Activated gamma-delta T cell treated with Interleukin-2 at 50 U/mL for 16 hours (primary cell): ENCODE measurements around the gene UBN1.

ENCODE experiments used
- DNase-seq: peaks from one replicate; pipeline ENCODE4 v3.0.0-alpha.2; 2020

The UBN1 gene

DNA sequence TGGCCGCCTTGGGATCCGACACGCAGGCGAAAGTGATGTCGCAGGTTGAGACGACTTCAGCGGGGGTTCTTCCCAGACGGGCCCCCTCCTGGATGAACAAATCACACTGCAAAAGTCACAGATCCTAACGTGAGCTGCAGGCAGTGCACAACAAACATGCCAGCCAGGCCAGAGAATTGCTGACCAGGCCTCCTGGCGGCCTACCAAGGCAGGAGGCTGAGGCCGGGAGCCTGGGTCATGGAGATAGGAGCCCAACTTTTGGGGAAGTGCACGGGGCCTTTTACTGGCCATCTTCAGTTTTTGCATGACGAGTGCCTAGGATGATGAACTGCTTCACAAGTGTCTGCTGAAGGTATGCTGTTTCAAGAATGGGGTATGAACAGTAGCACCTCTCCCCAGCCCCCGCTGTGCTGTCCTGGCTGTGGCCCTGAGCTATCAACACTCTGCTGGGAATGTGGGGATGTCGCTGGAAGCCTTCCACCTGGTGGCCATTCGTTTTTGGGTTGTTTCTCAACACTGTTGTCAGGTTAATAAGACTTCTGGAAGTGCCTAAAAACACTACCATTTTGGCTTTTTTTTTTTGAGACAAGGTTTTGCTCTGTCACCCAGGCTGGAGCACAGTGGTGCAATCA lies 32.6 kb upstream of the UBN1 start:
- DNase-seq: no peak

DNA sequence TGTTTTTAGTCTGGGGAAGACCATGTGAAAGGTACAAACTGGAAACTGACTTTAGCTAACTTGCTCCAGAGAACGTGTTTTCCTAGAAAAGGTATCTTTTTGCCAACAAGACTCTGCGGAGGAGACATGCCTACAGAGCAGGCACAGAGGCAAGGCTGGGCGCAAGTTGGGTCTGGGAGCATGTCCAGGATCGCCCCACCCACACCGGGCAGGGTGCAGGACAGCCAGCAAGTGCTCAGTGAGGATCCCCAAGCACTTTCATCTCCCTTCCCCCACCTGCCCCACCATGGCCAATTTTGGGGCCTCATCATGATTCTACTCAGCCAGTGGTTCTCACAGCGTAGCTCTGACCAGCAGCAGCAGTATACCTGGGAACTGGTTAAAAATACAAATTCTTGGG lies 26.6 kb upstream of the UBN1 start:
- DNase-seq: no peak

DNA sequence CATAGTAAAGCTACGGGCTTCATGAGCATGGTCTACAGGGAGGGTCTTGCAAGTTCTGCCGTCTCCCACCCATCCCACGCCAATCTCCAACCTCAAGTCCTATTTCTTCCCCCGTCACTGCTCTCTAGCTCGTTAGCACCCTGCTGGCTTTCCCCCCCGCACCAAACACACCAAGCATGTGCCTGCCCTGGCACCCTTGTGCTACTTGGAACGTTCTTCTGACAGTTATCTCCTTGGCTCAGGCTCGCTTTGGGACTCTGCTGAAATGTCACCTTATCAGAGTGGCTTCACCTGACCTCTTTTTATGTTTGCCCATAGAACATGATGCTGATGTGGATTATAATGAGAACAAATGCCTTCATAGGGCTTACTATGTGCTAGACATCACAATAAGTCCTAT lies 22.1 kb upstream of the UBN1 start:
- DNase-seq: no peak

DNA sequence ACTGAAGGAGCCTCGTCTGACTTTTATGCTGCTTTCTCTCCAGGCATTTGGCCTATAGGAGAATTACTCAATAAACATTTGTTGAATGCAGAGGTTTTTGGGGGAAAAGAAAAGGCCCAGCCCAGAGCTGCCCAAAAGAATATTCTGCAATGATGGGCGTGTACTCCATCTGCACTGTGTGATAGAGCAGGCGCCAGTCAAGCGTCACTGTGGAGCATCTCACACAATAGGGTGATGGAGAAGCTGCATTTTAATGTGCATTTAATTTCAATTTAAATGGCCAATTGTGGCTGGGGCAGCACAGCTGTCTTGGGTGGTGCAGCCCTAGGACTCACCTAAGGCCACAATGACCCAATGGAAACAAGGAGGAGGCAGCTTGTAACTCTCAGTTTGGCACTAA lies 20.8 kb upstream of the UBN1 start:
- no peak for DNase-seq

DNA sequence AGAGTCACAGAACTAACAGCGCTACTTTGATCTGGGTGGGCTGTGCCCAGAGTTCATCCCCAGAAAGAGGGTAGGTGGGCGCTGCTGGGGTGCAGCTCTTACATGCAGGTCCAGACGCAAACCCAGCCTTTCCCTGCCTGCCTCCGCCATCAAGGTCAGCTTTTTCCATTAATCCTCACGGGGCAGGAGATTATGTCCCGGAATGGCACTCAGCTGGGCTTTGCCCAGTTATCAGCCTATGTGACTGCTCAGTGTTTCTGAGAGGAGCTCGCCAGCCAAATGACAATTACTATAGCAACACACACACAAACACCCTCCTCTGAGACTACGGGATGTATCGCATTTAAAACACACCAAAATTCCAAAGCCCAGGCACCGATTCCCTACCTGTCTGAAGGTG lies 20.3 kb upstream of the UBN1 start:
- no peak for DNase-seq

DNA sequence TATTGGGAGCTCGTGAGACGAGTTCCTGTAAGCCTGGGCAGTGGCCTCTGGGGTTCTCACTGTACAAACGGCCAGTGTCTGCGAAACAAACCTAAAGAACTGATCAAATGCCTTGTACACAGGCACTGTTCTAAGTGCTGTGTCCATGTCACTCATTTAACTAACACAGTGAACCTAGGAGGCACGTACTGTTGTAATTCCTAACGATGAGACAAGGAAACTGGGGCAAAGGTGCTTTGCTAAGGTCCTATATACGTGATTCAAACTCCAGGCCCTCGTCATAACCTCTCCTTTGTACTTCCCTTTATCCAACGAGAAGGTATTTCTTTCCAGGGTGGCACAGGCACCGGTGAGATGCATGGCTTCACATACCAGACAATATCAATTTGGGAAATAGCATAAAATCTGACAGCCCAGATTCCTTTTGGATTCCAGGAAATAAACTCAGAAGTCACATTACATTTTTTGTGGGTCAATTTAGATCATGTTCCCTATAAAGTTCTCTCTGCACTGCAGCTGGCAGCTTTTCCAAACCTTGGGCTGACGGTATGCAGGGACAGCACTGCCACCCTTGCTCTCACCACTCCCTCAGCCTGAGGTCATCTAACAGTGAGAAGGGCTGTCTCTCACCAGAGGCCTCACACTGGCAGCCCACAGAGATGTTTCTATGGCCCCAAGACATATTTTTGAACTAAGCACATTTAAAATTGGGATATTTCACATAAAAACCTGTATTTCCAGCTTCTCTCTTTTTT lies 18.5 kb upstream of the UBN1 start:
- DNase-seq: no peak

DNA sequence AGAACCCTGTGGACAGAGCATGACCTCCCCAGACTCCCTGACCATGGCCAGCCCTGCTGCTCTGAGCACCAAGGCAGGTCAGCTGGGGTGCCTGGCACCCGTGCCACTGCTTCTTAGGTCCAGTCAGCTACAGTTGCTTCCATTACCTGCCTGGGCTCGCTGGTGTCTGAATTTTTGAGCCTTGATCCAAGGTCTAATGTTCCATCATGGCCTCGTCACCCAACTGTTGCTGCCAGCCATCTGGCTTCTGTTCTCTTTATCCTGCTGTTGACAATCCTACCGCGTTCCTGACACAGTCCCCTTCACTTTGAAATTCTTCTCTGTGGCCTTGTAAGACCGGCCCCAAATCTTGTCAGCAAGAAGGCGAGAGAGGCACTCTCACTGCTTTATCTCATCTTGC lies 16.9 kb upstream of the UBN1 start:
- no peak for DNase-seq

DNA sequence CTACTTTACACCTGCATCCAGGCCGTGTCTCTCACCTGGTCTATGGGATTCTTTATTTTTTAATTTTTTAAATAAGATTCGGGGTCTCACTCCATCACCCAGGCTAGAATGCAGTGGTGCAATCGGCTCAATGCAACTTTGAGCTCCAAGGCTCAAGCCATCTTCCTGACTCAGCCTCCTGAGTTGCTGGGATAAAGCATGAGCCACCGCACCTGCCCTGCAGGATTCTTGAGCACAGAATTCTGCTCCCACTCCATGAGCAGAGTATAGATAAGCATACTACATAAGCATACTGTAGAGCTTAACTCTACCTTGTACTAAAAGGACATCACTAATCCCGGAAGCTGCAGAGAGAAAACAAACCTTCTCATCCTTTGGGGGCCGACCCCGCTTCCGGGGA lies 15.7 kb upstream of the UBN1 start:
- DNase-seq: no peak

DNA sequence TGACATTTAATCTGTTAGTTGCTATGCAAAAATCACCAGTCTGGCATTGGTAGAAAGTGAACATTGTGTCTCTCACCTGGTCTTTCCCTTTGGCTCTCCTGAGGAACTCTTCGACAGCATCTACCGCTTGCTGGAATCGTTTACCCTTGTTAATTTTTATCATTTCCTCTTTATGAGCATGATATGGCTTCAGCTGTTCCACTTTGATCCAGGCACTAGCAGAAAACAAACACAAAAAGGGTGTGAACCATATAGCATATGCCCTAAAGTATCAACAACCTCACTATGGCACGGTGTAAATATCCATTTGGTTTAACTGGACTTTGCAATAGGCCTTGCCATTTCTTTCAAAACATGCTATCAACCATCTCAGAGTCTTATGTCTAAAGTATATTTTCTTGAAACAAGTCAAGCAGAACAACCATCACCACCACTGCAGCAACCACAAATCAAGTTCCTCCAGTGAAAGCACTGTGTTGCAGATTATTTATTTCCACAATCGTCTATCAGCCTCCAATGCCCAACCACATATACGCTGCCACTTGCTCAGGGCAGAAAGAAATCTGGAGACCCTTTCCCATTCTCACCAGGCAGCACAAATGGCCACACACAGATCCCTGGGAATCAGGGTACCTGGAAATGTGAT lies 14.5 kb upstream of the UBN1 start:
- DNase-seq: no peak

DNA sequence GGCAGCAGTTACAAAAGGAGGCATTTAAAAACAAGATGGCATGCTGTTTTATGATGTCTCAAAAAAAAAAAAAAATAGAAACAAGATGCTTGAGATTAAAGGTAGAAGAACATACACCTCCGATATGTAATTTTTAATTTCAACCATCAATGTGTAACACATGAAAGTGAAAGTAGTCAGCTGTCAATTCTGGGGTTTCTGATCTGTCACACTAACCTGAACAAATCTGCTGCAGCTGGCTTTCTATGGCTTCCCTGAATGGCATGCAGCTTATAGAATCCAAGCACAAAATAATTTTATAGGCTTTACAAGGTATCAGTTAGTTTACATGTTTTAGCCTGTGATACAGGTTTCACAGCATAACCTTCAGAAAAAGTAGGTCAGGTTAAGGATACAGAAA lies 13.7 kb upstream of the UBN1 start:
- no peak for DNase-seq

DNA sequence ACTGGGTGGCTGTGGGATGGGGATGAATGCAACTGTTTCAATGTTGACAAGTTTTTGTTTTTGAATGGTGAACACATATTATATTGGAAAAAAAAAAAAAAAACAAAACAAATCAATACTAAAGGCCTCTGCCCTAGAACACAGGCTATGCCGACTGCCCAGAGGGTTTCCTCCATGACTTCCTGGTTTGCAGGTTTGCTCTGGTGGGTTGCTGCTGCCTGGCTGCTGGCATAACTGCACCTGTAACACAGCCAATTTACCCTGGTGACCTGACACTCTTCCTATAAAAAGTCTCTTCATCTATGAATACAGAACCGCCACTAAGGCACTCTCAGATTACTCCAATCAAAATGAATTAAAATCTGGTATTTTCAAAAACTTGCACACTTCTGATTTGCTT lies 10.6 kb upstream of the UBN1 start:
- DNase-seq: no peak

DNA sequence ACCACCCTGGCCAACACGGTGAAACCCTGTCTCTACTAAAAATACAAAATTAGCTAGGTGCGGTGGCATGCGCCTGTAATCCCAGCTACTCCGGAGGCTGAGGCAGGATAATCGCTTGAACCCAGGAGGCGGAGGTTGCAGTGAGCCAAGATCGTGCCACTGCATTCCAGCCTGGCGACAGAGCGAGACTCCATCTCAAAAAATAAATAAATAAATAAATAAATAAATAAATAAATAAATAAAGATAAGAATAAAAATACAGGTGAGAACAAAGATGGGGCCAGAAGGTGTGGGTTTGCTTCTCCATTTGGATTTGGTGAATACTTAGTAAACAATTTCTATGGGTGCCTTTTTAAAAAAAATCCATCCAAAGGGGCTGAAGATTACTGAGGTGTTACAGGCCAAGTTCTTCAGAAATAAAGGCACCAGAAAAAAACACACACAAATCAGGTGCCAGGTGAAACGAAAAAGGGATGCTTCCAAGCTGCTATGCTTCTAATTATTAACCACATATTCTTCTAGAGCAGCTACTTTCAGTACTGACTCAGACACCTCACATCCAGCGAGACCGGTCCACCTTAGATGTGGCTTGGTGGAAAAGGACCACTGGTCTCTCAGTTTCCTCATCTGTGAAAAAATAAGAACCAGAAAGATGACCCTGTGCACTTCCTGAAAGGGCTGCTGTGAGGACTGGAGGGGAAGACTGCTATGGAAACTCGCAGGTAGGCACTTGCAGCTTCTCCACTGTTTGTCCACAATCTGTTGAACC lies 9.4 kb upstream of the UBN1 start:
- DNase-seq: no peak

DNA sequence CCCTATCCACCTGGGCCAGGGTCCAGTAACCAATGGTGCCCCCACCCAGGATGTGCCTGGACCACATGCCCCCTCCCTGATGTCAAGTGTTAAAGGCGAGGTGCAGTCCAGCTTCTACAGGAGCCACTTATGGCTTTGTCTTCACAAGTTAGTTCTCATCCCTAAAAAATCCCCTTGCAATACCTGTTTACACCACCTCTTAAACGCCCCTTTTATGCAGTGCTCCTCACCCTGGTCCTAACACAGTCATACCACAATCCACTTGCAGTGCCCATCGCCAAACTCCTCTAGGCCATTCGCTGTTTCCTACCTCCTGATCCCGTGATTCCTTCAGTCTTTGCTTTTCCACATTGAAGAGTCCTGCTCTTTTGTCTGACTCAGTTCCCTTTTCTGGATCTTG lies 7.3 kb upstream of the UBN1 start:
- DNase-seq: no peak

DNA sequence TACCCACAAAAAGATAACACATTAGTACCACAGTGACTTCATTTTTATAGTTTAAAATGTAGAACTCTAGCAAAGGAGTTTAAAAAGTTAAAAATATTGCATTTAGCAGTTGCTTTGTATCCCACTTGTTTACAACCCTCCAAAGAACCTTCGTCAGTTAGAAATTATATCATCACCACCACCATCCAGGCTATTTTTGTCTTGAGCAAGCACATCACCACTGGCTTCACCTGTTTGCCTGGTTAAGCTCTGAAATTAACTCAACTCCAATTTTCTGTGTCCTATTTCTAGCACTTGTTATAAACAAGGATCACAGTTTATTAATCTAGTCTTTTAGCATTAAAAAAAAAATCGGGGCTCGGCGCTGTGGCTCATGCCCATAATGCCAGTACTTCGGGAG lies 6.3 kb upstream of the UBN1 start:
- DNase-seq: no peak

DNA sequence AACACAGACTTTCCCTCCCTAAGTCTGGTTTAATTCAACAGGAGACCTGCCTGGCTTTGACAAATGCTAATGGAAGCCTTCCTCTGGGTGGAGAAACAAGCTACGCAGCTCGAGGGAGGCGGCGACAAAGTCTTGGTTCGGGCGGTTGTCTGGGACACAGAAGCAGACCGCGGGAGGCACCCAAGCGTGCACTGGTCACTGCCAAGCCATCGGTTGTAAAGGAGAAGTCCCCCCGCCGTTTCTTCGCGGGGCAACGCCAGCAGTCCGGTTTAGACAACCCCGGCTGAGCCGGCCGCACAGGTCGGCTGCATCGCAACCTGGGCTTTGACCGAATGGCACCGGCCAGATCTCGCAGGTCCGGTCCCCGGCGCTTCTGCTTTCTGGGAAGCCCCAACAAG lies 779 bp upstream of the UBN1 start:
- DNase-seq: peak; percentile 8

DNA sequence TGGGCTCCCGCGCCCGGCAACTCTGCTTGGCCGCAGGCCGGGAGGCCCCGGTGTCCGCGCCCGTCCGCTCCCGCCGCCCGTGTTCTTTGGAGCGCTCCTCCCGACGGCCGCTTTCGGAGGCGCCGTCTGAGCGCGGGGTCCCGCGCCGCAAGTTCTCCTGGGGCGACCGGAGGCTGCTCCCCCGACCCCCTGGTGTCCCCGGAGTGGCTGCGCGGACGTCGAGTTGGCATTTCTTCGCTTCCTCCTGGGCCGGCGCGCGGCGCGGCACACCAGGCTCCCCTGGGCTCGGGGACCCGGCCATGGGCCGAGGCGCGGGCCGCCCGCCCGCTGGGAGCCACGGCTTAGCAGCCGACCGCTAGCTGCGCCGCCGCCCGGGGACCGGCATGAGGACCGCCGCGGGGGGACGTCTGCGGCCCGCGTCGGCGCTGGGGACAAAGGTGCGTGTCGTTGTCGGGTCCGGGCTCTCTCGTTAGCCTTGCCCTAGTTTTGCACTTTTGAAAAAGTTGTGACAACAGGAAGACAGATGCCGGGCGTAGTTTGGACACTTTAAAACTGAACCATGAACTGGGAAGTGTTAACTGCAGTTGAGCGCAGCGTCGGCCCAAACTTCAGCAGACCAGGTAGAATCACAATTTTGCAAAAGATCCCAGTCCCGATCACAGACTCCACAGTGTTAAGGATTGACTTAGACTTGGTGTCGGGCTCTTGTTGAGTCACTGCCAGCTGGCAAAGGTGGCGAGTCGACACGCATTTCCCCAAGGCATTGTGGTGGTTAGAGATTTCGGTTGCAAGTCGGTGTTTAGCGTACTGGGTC lies 700 bp downstream of the UBN1 start:
- peak; percentile 31 for DNase-seq

DNA sequence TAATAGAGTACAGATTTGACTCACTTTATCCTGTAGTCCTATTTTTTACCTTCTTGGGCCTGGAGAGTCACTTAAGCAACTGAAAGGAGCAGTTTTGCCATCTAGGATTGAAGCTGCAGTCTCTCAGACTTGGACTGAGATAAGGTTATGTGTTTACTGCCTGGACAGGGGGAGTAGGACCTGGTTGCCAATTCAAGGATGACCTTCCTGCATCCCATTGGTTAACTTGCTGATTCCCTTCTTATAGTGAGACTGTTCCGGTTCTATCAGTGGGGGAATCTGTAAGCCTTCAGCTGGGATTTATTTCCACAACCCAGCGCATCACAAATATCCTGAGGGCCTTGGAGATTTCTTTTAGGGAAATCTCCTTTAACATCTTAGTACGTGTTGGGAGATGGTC lies 2.9 kb downstream of the UBN1 start:
- no peak for DNase-seq

DNA sequence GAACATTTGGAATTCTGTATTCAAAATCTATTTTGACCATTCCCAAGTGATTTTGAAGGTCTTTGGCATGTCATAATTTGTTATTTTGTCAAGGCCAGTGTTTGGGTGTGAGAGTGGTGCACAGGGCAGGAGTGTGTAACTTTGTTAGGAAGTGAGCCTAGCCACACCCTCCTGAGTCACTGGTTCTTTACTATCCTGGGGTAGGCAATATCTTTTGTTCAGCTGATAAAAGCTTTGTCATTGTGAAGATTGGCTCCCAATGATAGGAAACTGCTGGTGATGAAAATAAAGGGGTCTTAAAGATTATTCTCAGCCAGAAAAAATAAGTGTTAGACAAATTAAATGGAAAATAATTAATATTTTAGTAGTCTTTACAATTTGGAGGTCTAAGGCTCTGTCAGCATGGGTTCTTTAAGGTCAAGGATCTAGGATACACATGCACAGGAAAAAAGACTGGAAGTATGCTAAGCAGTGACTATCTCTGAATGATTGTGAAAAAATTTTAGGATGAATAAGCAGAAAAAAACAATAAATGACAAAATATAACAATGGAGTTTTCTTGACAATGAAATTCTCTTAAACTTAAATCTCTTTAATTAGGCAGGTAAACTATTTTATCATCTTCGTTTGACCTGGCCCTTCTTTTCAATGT lies 5.1 kb downstream of the UBN1 start:
- no peak for DNase-seq

DNA sequence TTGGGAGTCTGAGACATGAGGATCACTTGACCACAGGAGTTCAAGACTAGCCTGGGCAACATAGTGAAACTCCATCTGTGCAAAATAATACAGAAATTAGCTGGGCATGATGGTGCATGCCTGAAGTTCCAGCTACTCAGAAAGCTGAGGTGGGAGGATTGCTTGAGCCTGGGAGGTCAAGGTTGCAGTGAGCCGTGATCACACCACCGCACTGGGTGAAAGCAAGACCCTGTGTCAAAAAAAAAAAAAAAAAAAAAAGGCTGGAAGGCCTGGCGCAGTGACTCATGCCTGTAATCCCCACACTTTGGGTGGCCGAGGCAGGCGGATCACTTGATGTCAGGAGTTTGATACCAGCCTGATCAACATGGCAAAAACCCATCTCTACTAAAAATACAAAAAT lies 8.1 kb downstream of the UBN1 start:
- no peak for DNase-seq

DNA sequence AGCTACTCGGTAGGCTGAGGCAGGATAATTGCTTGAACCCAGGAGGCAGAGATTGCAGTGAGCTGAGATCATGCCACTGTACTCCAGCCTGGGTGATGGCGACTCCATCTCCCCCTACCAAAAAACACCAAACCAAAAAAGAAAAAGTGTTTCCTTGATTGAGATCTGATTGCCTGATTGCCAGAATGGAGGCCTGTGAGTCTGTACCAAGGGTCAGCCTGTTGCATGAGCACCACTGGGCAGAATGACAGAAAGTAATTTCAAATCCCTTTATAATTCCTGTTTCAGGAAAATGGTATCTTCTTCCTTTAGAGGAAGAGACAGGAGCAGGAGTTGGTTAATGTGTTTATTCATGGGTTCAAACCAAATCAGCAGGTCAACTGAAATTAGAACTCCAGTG lies 8.5 kb downstream of the UBN1 start:
- DNase-seq: no peak

DNA sequence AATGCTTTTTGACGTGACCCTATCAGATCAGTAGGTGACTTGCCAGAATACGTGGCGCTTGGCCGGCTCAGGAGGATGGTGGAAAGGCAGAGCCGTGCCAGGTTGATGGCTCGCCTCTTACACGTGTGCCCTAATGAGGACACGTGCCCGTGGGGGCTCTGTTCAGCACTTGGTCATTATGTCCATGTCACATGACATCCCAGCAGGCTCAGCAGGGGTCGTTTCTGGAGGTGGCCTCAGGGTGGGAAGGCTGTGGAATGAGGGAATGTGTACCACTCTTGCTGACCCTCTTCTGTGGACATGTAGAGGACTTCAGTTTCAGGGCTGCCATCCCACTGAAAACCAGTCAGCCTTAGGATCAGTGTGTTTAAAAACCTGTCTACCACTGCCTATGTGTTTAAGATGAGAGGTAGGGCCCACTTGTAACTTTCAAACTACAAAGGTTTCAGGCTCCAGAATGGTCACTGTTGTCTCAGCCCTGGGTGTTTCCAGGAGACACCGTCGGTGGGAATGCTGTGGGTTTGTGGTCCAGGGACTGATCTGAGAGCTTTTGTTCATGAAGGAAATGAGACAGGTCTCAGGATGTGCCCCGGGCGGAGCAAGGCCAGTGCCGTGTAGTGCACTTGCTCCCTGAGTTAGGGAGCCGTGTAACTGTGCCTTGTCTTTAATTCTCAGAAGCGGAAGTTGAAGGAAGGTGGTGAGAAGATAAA lies 12.1 kb downstream of the UBN1 start:
- no peak for DNase-seq

DNA sequence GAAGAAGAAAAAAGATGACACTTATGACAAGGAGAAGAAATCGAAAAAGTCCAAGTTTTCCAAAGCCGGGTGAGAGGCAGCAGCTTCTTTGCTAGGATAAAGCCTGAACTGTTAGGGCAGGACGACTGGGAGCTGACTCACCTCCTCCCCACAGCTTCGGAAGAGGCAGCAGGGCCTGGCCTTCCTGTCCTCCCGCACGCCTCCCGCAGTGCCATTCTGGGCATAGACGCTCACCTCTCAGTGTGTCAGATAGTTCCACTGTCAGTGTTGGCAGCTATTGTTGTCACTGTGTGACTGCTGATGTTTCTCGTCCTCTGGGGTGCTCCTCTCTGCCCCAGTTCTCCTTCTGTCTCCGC lies 12.6 kb downstream of the UBN1 start:
- DNase-seq: no peak
